ENCODE data around the gene CAPN7.
A peak's percentile ranks its signal among the peaks of the same experiment; 100 is the strongest.

CAPN7 gene

DNA sequence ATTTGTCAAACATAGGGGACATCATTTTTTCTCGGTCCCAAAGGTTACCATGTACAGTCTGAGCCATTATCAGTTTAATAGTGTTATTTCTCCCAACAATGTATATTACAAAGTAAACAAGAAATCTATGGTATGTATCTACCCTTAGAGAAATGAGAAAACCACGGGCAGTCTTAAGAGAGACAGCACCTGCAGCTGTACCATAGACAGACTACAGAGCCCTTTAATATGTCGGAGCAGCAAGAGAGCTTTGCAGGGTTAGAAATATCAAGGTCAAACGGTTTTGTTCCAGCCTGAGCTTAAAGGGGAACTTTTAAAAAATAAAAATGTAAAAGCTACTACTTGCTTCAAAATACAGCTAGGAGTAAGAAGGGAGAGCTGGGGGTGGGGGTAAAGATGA is 73.2 kb downstream of the CAPN7 start:
- DNase-seq, result no peak

DNA sequence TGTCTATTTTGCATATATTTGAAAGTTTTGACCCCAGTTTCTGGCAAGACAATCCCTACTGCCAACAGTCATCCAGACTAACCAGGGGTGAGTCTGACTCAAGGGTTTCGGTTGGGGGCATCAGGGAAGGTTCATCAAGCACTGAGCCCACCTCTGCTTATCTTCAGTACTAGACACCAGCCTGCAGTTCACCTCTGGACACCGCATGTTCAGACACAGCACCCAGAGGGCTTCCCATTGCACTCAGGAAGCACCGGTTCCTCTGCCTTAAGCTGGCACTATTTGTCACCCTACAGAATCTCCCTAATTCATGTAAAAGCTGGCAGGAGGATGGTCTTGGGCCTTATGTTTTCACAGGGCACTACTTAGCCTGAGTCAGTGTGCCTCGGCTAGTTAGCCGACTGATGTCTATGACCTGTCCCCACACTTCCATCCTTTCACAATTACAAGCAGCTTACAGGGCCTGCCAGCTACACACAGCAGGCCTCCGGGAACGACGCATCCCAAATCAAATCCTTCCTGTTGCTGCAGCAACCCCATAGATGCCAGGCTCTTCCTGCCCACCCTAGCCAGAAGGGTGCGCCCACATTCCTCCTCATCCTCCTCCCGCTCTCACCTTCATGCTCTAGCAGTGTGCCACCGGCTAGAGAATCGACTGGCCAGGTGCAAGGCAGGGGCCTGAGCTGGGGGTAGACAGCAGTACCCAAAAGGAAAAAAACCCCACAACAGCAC is 73.8 kb downstream of the CAPN7 start:
- no peak for DNase-seq

DNA sequence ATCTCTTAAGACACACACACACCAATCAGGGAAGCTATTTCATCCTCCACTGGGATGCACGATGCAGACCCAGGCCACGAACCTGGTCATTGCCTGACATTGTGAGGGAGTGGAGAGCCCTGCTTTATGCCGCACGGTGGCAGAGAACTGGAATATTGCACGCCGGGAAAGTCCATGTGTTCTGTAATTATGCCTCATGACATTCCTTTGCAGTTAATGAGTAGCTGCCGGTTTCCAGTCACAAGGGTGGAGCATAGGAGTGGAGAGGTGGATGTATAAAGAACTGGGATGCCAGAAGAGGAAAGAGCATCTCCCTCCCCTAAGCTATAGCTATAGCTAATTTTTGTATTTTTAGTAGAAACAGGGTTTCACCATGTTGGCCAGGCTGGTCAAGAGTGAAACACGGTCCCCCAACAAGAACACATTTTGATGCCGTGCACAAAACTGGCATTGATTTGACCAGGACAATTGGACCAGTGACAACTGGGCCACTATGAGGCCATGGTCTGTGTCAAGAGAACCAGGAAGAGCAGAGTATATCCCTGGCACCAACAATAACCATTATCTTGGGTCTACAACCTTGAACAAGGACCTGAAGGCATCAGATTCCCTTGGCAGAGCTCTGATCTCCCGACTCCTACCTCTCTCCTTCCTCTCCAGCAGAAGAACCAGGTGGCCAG is 74.9 kb downstream of the CAPN7 start:
- DNase-seq, result no peak

DNA sequence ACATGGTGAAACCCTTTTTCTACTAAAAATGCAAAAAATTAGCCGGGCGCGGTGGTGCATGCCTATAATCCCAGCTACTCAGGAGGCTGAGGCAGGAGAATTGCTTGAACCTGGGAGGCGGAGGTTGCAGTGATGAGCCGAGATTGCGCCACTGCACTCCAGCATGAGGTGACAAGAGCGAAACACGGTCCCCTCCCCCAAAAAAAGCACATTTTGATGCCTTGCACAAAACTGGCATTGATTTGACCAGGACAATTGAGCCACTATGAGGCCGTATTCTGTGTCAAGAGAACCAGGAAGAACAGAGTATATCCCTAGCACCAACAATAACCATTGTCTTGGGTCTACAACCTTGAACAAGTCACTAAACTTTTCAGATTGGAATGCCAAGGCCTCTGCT is 75.8 kb downstream of the CAPN7 start:
- no peak for DNase-seq

- no peak for DNase-seq
Measured at GRCh38 chr3:15283702-15284101, 77.7 kb downstream of the CAPN7 start.

DNA sequence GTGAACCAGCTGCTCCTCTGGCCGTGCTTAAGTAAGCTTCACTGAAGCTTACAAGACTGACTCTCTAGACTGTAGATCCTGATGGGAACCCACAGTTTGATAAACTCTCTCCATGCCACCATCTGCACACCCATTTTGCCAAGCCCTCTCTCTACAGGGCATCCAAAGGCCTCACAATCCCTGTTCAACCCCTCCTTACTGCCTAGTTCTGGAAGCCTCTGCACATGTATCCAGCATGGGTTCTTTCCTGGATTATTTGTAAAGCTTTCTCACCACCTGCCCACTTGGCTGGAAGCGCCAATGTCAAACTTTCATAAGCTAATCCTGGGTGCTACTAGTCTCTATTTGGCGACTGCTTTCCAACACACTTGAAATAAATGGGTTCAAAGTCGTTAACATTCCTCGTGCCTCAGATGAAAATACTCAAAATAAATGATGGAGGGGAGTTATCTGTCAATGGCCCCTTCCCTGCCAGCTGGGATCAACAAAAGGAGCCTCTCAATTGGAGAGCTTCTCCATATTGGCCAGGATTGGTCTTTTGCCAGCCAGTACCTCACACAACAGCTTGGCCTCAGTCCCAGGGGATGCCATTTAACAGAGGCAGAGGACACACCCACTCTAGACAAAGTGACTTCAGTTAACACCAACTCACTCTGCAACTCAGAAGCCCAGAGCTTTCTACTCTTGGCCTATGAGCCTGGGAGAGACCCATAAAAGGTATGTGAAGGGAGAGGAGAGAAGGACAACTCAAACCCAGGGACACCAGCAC is 78.3 kb downstream of the CAPN7 start:
- no peak for DNase-seq

GRCh38 chr3:15286022-15286421 is 80.0 kb downstream of the CAPN7 start:
- no peak for DNase-seq

DNA sequence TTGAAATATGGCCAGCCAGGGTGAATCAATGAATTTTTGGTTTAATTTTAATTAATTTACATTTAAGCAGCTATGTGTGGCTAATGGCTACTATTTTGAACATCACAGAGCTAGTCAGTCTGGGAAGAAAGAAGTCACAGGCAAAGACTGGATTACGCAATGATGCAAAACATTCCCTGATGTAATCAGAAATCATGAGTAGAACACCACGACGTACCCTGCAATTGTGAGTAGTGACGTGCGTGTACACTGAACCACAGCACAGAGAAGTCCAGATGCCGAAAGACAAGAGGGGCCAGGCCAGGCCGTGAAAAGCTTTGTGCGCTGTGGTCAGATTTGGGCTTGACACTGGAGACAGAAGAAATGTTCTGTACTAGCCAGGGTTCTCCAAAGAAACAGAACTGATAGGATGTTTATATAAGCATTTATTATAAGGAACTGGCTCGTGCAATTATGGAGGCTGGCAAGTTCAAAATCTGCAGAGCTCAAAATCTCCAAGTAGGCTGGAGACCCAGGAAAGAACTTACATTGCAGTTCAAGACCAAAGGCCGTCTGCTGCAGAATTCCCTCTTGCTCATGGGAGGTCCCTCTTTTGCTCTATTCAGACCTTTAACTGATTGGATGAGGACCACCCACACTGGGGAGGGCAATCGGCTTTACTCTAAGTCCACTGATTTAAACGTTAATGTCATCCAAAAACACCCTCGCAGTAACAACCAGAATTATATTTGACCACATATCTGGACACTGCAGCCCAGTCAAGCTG is 81.7 kb downstream of the CAPN7 start:
- DNase-seq, result no peak

DNA sequence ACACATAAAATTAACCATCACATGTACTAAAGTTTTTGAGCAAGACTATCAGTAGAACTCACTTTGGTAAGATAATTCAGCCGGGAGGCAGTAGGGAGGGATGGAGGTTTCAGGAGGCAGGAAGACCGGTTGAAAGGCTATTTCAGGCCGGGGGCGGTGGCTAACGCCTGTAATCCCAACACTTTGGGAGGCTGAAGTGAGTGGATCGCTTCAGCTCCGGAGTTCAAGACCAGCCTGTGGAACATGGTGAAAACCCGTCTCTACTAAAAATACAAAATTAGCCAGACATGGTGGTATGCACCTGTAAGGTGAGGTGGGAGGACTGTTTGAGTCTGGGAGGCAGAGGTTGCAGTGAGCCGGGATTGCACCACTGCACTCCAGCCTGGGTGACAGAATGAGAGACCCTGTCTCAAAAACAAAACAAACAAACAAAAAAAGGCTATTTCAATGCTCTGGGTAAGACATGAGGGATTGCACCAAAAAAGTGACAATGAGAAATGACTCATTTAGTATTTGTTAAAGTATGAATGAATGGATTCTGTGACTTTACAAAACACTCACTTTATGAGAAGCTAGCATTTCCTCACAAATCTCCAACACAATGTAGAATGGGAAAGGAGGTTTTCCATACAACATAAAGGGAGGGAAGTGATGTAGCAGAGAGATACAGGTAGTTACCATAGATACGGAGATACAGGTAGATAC is 82.4 kb downstream of the CAPN7 start:
- no peak for DNase-seq

DNA sequence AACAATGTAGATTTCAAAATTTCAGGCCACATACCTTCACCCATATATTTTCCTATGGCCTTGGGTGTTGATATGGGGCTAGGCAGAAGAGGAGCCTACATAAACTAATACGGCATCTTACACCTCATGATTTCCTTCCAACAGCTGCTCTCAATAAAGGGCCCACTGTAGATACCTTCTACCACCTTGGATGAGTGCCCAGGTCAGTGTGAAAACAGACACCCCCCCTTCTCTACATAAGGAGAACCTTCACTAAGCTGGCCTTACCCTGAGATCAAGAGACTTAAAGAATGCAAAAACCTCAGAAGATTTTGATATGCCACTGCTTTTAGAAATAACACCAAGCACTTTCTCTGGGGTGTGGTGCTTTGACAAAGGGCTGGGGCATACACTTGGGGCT is 83.6 kb downstream of the CAPN7 start:
- DNase-seq, result no peak

DNA sequence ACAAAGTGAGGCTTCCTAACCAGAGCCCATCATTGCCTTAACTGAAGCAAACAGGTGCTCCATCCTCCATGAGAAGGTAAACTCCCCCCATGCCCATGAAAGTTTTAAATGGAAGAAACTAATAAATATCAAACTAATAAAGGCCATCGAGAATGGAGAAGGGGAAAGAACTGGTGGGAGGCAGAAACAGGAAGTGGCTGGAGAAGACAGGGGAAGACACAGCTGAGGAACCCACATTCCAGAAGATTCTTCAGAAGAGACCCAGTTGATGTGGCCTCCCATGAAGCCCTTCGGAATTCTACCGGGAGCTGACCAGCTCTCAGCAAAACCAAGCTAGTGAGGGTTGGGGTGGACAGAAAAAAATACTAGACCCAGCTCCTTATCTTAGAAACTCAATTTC is 84.7 kb downstream of the CAPN7 start:
- no peak for DNase-seq

DNA sequence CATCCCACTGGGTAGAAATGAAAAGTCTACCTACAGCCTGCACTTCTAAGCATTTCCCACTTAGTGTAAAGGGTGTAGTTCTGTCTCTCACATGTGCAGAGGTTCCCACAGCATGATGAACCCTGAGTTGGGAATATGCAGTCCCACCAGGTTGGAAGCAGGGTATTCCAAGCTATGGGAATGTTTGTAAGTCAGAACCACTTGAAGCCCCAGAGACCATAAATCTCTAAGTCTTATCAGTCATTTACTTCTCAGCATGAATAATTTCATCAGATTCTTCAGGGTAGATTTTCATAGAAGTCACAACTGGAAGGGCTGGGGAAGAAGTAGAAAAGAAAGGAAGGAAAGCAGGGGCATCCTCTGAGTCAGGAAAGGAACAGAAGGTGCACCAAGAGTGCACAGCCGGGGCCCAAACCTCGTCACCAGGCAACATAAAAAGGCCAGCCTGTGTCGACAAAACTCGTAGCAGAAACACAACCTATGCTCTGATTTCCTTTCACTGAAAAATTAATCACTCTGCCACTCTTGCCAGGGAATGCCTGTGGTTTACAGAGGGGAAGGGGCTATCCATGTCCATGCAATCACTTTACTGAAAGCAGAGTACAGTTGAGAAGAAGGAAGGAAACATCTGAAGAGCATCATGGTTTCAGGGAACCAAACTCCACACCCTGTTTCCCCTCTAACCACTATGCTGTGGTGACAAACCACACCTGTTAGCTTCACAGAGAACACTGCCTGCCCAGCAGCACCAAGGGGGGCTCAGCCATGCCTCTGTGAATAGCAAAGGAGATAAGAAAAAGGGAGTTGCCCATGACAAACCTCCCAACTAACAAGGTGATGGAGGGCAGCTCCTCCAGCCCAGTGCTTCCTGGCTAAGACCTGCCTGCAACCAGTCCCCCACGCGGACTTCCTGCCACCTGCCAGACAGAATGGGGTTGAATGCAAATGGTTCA is 85.8 kb downstream of the CAPN7 start:
- peak; percentile 79 for DNase-seq

DNA sequence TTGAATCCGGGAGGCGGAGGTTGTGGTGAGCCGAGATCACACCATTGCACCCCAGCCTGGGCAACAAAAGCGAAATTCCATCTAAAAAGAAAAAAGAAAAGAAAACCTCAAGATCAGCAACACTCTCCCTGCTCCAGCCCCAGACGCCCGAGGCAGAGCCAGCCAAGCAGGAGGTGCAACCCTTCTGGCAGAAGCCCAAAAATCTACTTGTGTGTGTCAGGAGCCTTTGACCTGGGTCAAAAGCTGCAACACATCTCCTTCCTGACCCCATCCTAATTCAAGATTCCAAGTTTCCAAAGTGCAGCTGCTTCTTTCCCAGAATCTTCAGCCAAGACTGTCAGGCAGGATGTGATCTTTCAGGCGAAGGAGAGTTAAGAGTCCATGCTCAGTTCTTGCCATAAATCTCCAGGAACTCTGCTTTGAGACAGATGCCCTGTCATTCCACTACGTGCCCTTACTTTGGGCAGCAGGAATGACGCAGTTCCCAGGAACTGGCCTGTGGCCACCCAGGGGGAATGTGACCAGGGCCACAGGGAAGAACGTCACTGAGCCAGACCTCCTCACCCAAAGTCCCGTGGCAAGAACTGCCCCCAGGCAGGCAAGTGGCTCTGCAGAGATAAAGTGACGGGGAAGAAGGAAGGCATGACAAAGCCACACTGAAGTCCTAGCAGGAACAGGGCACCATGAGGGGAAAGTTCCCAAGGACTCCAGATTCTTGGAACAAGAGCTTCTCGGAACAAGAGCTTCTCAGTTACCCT is 86.9 kb downstream of the CAPN7 start:
- no peak for DNase-seq

- no peak for DNase-seq
Measured at GRCh38 chr3:15294929-15295328, 88.9 kb downstream of the CAPN7 start.

DNA sequence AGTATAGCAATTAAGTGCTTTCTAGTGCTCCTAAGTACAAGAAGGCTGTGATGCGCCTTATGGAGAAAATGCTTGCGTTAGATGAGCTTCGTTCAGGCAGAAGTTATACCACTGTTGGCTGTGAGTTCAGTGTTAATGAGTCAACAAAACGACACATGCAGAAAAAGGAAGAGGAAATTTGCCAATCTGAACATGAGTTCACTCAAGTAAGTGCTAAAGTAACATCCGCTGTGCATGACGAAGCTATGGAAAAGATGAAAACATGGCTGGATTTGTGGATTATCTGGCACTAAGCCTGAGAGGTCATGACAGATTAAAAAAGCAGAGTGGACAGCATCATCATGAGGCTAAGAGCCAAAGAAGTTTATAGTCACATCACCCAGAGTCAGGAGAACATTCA is 89.5 kb downstream of the CAPN7 start:
- no peak for DNase-seq

GRCh38 chr3:15297608-15298350 is 91.7 kb downstream of the CAPN7 start:
- DNase-seq, result no peak

DNA sequence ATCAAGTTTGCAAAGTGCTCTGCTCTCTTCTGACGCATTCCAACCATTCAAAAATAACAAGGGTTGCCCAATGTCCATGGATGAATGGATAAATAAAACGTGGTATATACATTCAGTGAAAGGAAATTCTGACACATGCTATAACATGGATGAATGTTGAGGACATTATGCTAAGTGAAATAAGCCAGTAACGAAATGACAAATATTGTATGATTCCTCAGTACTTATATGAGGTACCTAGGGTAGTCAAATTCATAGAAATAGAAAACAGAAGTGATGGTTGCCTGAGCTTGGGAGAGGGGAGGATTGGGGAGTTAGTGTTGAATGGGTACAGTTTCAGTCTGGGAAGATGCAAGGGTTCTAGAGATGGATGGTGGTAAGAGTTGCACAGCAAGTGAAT is 92.5 kb downstream of the CAPN7 start:
- DNase-seq, result no peak

- no peak for DNase-seq
Measured at GRCh38 chr3:15299036-15299435, 93.0 kb downstream of the CAPN7 start.

- no peak for DNase-seq
Measured at GRCh38 chr3:15300323-15301078, 94.5 kb downstream of the CAPN7 start.

Measured in CD4-positive, alpha-beta T cell treated with Interleukin-12 subunit alpha and Interleukin-12 subunit beta, for 1 hour (primary cell).